GM12878 (cell line): ENCODE results near the gene SLIRP. TPM values are rescaled to one million over a fixed set of nuclear protein-coding genes. Genes with fewer than 3 reads are reported as not detected.

Experiments used
- CBX3 ChIP-seq: fragments of 200-600 bp; sonication (generic); IDR thresholded peaks from 2 replicates; pipeline ENCODE4 v1.6.1; 2016; ENCODE audit warnings: low read depth, borderline replicate concordance
- CHD2 ChIP-seq: IDR thresholded peaks from 2 replicates; pipeline ENCODE4 v1.6.1; 2011; ENCODE audit warnings: low read depth, low read length, improper control_type of control experiment, borderline replicate concordance
- CHD4 ChIP-seq: fragments of 200-600 bp; sonication (generic); IDR thresholded peaks from 2 replicates; pipeline ENCODE4 v1.6.1; 2016; ENCODE audit warnings: mild to moderate bottlenecking
- HDGF ChIP-seq: fragments of 450-650 bp; IDR thresholded peaks from 2 replicates; pipeline ENCODE4 v1.6.1; 2016; ENCODE audit warnings: antibody characterized with exemption
- IKZF2 ChIP-seq, 2 experiments: fragments of 450-650 bp; IDR thresholded peaks; 2 replicates each; pipeline ENCODE4 v1.6.1; 2017; ENCODE audit warnings: mild to moderate bottlenecking in 2 of 2, moderate library complexity in 2 of 2
- IRF4 ChIP-seq: IDR thresholded peaks from 2 replicates; pipeline ENCODE4 v1.6.1; 2011; ENCODE audit warnings: low read depth, low read length
- IRF5 ChIP-seq: fragments of 450-650 bp; IDR thresholded peaks from 2 replicates; pipeline ENCODE4 v1.6.1; 2017; ENCODE audit warnings: borderline replicate concordance
- KLF5 ChIP-seq: fragments of 450-650 bp; IDR thresholded peaks from 2 replicates; pipeline ENCODE4 v1.6.1; 2014; ENCODE audit warnings: mild to moderate bottlenecking; ENCODE audit not compliant: partially characterized antibody
- MTA2 ChIP-seq: fragments of 450-650 bp; IDR thresholded peaks from 2 replicates; pipeline ENCODE4 v1.6.1; 2016; ENCODE audit warnings: low read depth, mild to moderate bottlenecking, moderate library complexity
- NR2C1 ChIP-seq: fragments of 450-650 bp; IDR thresholded peaks from 2 replicates; pipeline ENCODE4 v1.6.1; 2017; ENCODE audit warnings: antibody characterized with exemption, mild to moderate bottlenecking, moderate library complexity
- NR2C2 ChIP-seq: IDR thresholded peaks from 2 replicates; pipeline ENCODE4 v1.6.1; 2011; ENCODE audit warnings: borderline replicate concordance, low read depth; ENCODE audit not compliant: control insufficient read depth, insufficient read length
- PAX8 ChIP-seq: fragments of 450-650 bp; IDR thresholded peaks from 2 replicates; pipeline ENCODE4 v1.6.1; 2017; ENCODE audit warnings: mild to moderate bottlenecking, moderate library complexity
- REST ChIP-seq: IDR thresholded peaks from 2 replicates; pipeline ENCODE4 v1.6.1; 2012; ENCODE audit warnings: mild to moderate bottlenecking, low read depth, low read length
- SKIL ChIP-seq: fragments of 450-650 bp; IDR thresholded peaks from 2 replicates; pipeline ENCODE4 v1.6.1; 2017; ENCODE audit warnings: mild to moderate bottlenecking, low read depth, inconsistent platforms; ENCODE audit not compliant: poor library complexity, severe bottlenecking
- SMARCA5 ChIP-seq: fragments of 450-650 bp; IDR thresholded peaks from 2 replicates; pipeline ENCODE4 v1.6.1; 2017; ENCODE audit warnings: mild to moderate bottlenecking
- SUPT20H ChIP-seq: IDR thresholded peaks from 2 replicates; pipeline ENCODE4 v1.6.1; 2011; ENCODE audit warnings: low read depth, mild to moderate bottlenecking, low read length, moderate library complexity, borderline replicate concordance; ENCODE audit not compliant: control insufficient read depth
- USF2 ChIP-seq: IDR thresholded peaks from 2 replicates; pipeline ENCODE4 v1.6.1; 2011; ENCODE audit warnings: low read depth, low read length, improper control_type of control experiment, borderline replicate concordance
- ZBTB11 ChIP-seq: fragments of 450-650 bp; formaldehyde crosslinking; IDR thresholded peaks from 2 replicates; pipeline ENCODE4 v1.5.0; 2022; ENCODE audit warnings: mild to moderate bottlenecking, missing genetic modification characterization
- ZNF24 ChIP-seq: fragments of 450-650 bp; IDR thresholded peaks from 2 replicates; pipeline ENCODE4 v1.6.1; 2017; ENCODE audit warnings: antibody characterized with exemption, mild to moderate bottlenecking
- polyA plus RNA-seq, 11 experiments: library from polyadenylated mRNA; depleted of rRNA in 4 of 11; unstranded in 6 of 11; stranded (reverse) in 5 of 11; fragments of >200 nt; fragmentation: Nextera tagmentation in 4 of 11; fragmentation: Illumina TruSeq in 1 of 11; extraction: Ambion mirVana in 4 of 11; extraction: Trizol in 1 of 11; gene quantifications; 1 replicate in 1 of 11; 2 replicates in 10 of 11; pipeline versions ENCODE4 v1.2.1 to v1.2.3, GENCODE V29; 2011 to 2016; ENCODE audit warnings: inconsistent platforms in 2 of 11, missing spikeins in 2 of 11, low read depth in 1 of 11
- total RNA-seq, 4 experiments: library from RNA; depleted of rRNA in 3 of 4; stranded (reverse); fragments of >200 nt in 3 of 4; fragmentation: Illumina TruSeq in 1 of 4; extraction: Trizol in 1 of 4; gene quantifications; 2 replicates each; pipeline versions ENCODE4 v1.2.1 to v1.2.3, GENCODE V29; 2013 to 2021

SLIRP gene
- total and polyA plus RNA-seq, 10 of the 15 experiments (the other 5 are each of a cell fraction or from before 2014, with no cell fraction given): 196 to 1,510 (median 596) TPM

GRCh38 chr14:77707724-77708408, at the start of gene SLIRP, which contains the start of gene ALKBH1 (continued):
- TF ChIP-seq SKIL (peak; percentile 32), CBX3 (no peak), CHD2 (peak; percentile 78), IRF4 (no peak), IKZF2 (IDR thresholded peaks at IDR 0.05) (no peak), KLF5 (peak; percentile 63), USF2 (no peak), SMARCA5 (0 out of 2 replicates have a peak, but pooled peaks have one; percentile 8), HDGF (no peak), NR2C1 (peak; percentile 100), CHD4 (no peak), MTA2 (peak; percentile 97), REST (no peak), ZBTB11 (CRISPR knock-in tag) (no peak), NR2C2 (peak; percentile 82), ZNF24 (no peak), IRF5 (no peak), SUPT20H (no peak), PAX8 (no peak; the same call in 1 of the 2 replicates)
